Measurements from ENCODE around the gene ALDOB. TPM values are rescaled to one million over a fixed set of nuclear protein-coding genes. Genes with fewer than 3 reads are reported as not detected.

ALDOB gene
- total RNA-seq, 2 donors from 2014 or later: not detected

GRCh38 chr9:101445353-101446029 is 9.9 kb upstream of the ALDOB start:
- DNase-seq (ENCODE audit: low spot score): no peak
- Histone ChIP-seq H3K27ac (no peak overlapping the region), H3K4me3 (no peak overlapping the region), H3K27me3 (replicated peaks; ENCODE audit: insufficient read depth) (no peaks in the 10 kb centered on the region), H3K9me3 (no peaks in the 10 kb centered on the region), H3K4me1 (ENCODE audit: control insufficient read depth in 1 of 2, low read depth in 2 of 2) (peaks cover 0 to 5% of the 10 kb centered on the region in 2 donors), H3K36me3 (no peaks in the 10 kb centered on the region)
- no peak for ATAC-seq (ENCODE audit: insufficient number of reproducible peaks, low FRiP score, low read depth)
- TF ChIP-seq CTCF (IDR thresholded peaks at IDR 0.05): no peak

GRCh38 chr9:101443364-101443771 is 7.8 kb upstream of the ALDOB start:
- no peaks in the 10 kb centered on the region for H3K9me3 ChIP-seq
- H3K27ac ChIP-seq: no peak overlapping the region
- no peaks in the 10 kb centered on the region for H3K4me1 ChIP-seq (ENCODE audit: control insufficient read depth in 1 of 2, low read depth in 2 of 2)
- no peak for DNase-seq (ENCODE audit: low spot score)
- no peak overlapping the region for H3K4me3 ChIP-seq
- no peak for TF ChIP-seq CTCF (IDR thresholded peaks at IDR 0.05)
- no peaks in the 10 kb centered on the region for H3K36me3 ChIP-seq
- ATAC-seq (ENCODE audit: insufficient number of reproducible peaks, low FRiP score, low read depth): no peak
- H3K27me3 ChIP-seq (replicated peaks; ENCODE audit: insufficient read depth): no peaks in the 10 kb centered on the region

- no peaks in the 10 kb centered on the region for H3K9me3 ChIP-seq
- H3K4me3 ChIP-seq: no peak overlapping the region
- H3K27me3 ChIP-seq (replicated peaks; ENCODE audit: insufficient read depth): no peaks in the 10 kb centered on the region
- no peaks in the 10 kb centered on the region for H3K36me3 ChIP-seq
- DNase-seq (ENCODE audit: low spot score): no peak
- ATAC-seq (ENCODE audit: insufficient number of reproducible peaks, low FRiP score, low read depth): no peak
- TF ChIP-seq CTCF (IDR thresholded peaks at IDR 0.05): no peak
- no peak overlapping the region for H3K27ac ChIP-seq
- no peaks in the 10 kb centered on the region for H3K4me1 ChIP-seq (ENCODE audit: control insufficient read depth in 1 of 2, low read depth in 2 of 2)
These were observed 7.2 kb upstream of the ALDOB start for GRCh38 chr9:101442736-101443135.

GRCh38 chr9:101442318-101442717 is 6.7 kb upstream of the ALDOB start:
- Histone ChIP-seq H3K27ac (no peak overlapping the region), H3K36me3 (no peaks in the 10 kb centered on the region), H3K4me1 (ENCODE audit: control insufficient read depth in 1 of 2, low read depth in 2 of 2) (no peaks in the 10 kb centered on the region), H3K9me3 (no peaks in the 10 kb centered on the region), H3K27me3 (replicated peaks; ENCODE audit: insufficient read depth) (no peaks in the 10 kb centered on the region), H3K4me3 (no peak overlapping the region)
- ATAC-seq (ENCODE audit: insufficient number of reproducible peaks, low FRiP score, low read depth): no peak
- no peak for TF ChIP-seq CTCF (IDR thresholded peaks at IDR 0.05)
- DNase-seq (ENCODE audit: low spot score): no peak

GRCh38 chr9:101440714-101441230 is 5.2 kb upstream of the ALDOB start:
- Histone ChIP-seq H3K27ac (no peak overlapping the region), H3K4me3 (no peak overlapping the region), H3K4me1 (ENCODE audit: control insufficient read depth in 1 of 2, low read depth in 2 of 2) (no peaks in the 10 kb centered on the region), H3K36me3 (no peaks in the 10 kb centered on the region), H3K27me3 (replicated peaks; ENCODE audit: insufficient read depth) (no peaks in the 10 kb centered on the region), H3K9me3 (no peaks in the 10 kb centered on the region)
- TF ChIP-seq CTCF (IDR thresholded peaks at IDR 0.05): no peak
- ATAC-seq (ENCODE audit: insufficient number of reproducible peaks, low FRiP score, low read depth): no peak
- DNase-seq (ENCODE audit: low spot score): no peak

Measured in thoracic aorta (tissue), 2 donors.